Common myeloid progenitor, CD34-positive (primary cell): ENCODE data around the gene TMCC2.

ENCODE experiments used
- CTCF ChIA-PET: fragments of 350-600 bp; sonication (Branson Sonifier 250); formaldehyde crosslinking; loops from one replicate; lab custom pipeline; 2021; ENCODE audit warnings: antibody characterized with exemption; lab: Charles Lee
- POLR2A ChIA-PET: fragments of 350-600 bp; sonication (Branson Sonifier 250); formaldehyde crosslinking; loops from one replicate; lab custom pipeline; 2021; ENCODE audit warnings: antibody characterized with exemption; lab: Charles Lee
- DNase-seq, 3 donors: peaks; one replicate each; pipeline versions ENCODE4 v3.0.0 to v3.0.0-alpha.2; 2013
- H3K27ac ChIP-seq, 2 experiments: 1 replicate in 1 of 2; 2 replicates in 1 of 2; pipeline ENCODE4 v1.7.0; 2013; ENCODE audit warnings: inconsistent platforms in 2 of 2, low read length in 2 of 2, mild to moderate bottlenecking in 2 of 2, low read depth in 1 of 2, moderate library complexity in 1 of 2; ENCODE audit not compliant: severe bottlenecking in 2 of 2, insufficient read depth in 1 of 2, poor library complexity in 1 of 2
- H3K27me3 ChIP-seq, 5 experiments: replicated peaks in 2 of 5; 1 replicate in 3 of 5; 2 replicates in 2 of 5; pipeline versions ENCODE4 v1.6.1 to v1.7.0; 2013; ENCODE audit warnings: low read length in 4 of 5, mild to moderate bottlenecking in 2 of 5, moderate library complexity in 2 of 5, inconsistent platforms in 1 of 5; ENCODE audit not compliant: insufficient read depth in 5 of 5, control insufficient read depth in 4 of 5
- H3K36me3 ChIP-seq, 4 experiments: 1 replicate in 2 of 4; 2 replicates in 2 of 4; pipeline versions ENCODE4 v1.6.1 to v1.7.0; 2013; ENCODE audit warnings: low read length in 3 of 4, control low read depth in 1 of 4, mild to moderate bottlenecking in 1 of 4; ENCODE audit not compliant: control insufficient read depth in 4 of 4, insufficient read depth in 4 of 4
- H3K4me1 ChIP-seq, 4 experiments: 1 replicate in 3 of 4; 2 replicates in 1 of 4; pipeline versions ENCODE4 v1.6.1 to v1.7.1; 2013; ENCODE audit warnings: low read length in 3 of 4, mild to moderate bottlenecking in 3 of 4, control low read depth in 1 of 4, inconsistent platforms in 1 of 4, moderate library complexity in 1 of 4; ENCODE audit not compliant: control insufficient read depth in 4 of 4, insufficient read depth in 4 of 4; ENCODE audit errors: control extremely low read depth in 1 of 4
- H3K4me3 ChIP-seq, 7 experiments: 1 replicate in 4 of 7; 2 replicates in 3 of 7; pipeline versions ENCODE4 v1.5.1 to v1.7.0; 2013; ENCODE audit warnings: mild to moderate bottlenecking in 7 of 7, low read length in 6 of 7, moderate library complexity in 6 of 7, inconsistent platforms in 2 of 7, low read depth in 2 of 7, control low read depth in 1 of 7; ENCODE audit not compliant: insufficient read depth in 4 of 7, control insufficient read depth in 1 of 7; ENCODE audit errors: extremely low read depth in 1 of 7
- H3K9me3 ChIP-seq, 5 experiments: 1 replicate in 4 of 5; 2 replicates in 1 of 5; pipeline versions ENCODE4 v1.6.1 to v1.7.1; 2013; ENCODE audit warnings: low read length in 4 of 5, mild to moderate bottlenecking in 2 of 5, inconsistent platforms in 1 of 5, low read depth in 1 of 5, moderate library complexity in 1 of 5; ENCODE audit not compliant: control insufficient read depth in 4 of 5, insufficient read depth in 2 of 5; ENCODE audit errors: control extremely low read depth in 1 of 5
- WGBS: methylation state at CpG from one replicate; pipeline ENCODE4 v1.1.5; 2013; ENCODE audit not compliant: insufficient coverage; 5-methylcytosine and 5-hydroxymethylcytosine counted together

TMCC2 gene

DNA sequence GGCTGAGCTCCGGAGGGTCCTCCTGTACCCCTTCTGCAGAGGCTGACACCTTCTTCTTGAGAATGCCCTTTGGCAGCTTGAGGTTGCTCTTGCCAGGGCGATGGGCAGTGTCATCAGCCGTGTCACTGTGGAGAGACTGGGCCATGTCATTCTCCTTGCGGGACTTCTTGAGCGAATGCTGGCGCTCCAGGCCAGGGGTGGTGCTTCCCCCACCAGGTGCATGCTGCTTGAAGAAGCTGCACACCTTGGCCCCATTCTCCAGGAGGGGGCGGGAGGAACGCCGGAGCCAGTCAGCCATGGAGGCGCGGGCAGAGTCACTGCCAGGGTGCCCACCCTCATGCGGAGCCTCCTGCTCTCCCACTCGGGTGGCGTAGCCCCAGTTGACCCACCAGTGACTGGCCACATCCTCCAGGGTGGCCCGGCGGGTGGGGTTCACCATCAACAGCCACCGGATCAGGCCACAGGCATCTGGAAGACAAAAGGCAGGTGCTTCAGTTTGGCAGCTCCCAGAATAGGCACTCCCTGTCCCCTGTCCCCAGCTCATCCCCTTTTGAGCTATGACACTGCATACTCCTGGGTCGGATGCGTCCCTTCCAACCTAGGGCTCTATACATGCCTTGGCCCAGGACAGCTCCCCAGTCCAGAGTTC is 76.4 kb downstream of the TMCC2 start:
- Histone ChIP-seq H3K27me3 (peaks cover 0 to 10% (median 0%) of the 10 kb centered on the region in 5 experiments), H3K9me3 (no peaks in the 10 kb centered on the region), H3K4me1 (no peaks in the 10 kb centered on the region), H3K36me3 (peaks cover 0 to 44% (median 6%) of the 10 kb centered on the region in 4 experiments), H3K4me3 (no peak overlapping the region), H3K27ac (no peak overlapping the region)
- WGBS, result 98% methylated on average over 19 of the region's 19 CpGs
- no peak for DNase-seq
- CTCF ChIA-PET, result interaction anchor here (0.7 to 3.3 kb wide), 7 partner anchors 10 to 32 kb away, joined by 3 to 14 read pairs (median 8); no protein-coding TSS in a partner anchor
- POLR2A ChIA-PET, result interaction anchor here (0.6 kb wide), 1 partner anchor 9 kb away, joined by 3 read pairs; no protein-coding TSS in a partner anchor

DNA sequence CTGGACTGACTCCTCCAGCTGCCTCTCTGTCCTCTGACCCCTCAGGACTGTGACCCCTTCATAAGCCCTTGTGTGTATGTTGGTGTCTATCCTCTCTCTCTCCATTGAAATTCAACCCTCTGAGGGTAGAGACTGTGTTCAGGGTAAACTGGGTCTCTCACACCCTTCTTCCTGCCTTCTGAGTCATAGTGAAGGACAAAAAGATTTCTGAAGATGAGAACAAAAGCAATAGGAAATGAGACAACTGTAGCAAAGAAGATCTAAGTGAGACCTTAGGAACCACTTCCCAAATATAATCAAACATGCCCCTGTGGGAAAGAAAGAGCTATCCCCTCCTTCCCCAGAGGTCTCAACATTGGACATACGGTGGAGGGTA is 76.9 kb downstream of the TMCC2 start:
- Histone ChIP-seq H3K27me3 (peaks cover 0 to 10% (median 0%) of the 10 kb centered on the region in 5 experiments), H3K4me1 (no peaks in the 10 kb centered on the region), H3K36me3 (peaks cover 0 to 45% (median 6%) of the 10 kb centered on the region in 4 experiments), H3K4me3 (no peak overlapping the region), H3K27ac (no peak overlapping the region), H3K9me3 (no peaks in the 10 kb centered on the region)
- POLR2A ChIA-PET, result no interaction called here
- no peak for DNase-seq
- WGBS, result no CpG with 5 or more reads among the region's 1 CpG
- CTCF ChIA-PET, result interaction anchor here (1.4 to 3.3 kb wide), 4 partner anchors 14 to 32 kb away, joined by 5 to 12 read pairs (median 8); no protein-coding TSS in a partner anchor

DNA sequence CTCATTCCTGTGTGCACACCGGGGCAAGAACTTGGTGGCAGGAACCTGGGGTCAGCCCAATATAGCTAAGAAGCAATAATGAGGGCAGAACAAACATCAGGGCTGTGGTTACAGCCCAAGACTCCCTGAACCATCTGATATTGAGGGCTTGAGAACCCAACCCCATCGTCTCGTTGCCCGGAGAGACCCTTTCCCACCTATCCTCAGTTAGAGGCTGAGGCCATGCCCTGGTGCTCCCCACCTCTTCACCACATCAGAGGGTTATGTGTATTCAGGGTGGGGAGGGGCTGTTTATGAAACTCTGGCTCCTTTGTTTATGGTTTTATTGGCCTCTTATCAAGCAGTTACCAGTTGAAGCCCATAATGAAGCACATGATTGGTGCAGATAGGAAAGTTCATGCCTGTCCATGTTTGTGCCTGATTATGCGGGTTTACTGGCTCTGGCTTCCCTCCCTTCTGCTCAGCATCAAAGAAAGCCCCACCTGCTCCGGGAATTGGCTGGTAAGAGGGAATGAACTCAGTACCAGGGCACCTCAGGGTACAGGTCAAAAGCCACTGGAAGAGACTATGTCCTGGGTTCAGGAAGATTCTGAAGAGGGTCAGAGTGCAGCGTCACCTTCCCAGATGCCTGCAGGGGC is 79.3 kb downstream of the TMCC2 start:
- DNase-seq, result no peak
- Histone ChIP-seq H3K4me3 (no peak overlapping the region), H3K36me3 (peaks cover 0 to 56% (median 10%) of the 10 kb centered on the region in 4 experiments), H3K27ac (no peak overlapping the region), H3K9me3 (no peaks in the 10 kb centered on the region), H3K27me3 (peaks cover 0 to 10% (median 0%) of the 10 kb centered on the region in 5 experiments), H3K4me1 (no peaks in the 10 kb centered on the region)
- 94% methylated on average over 2 of the region's 7 CpGs for WGBS
- POLR2A ChIA-PET, result no interaction called here
- CTCF ChIA-PET, result interaction anchor here (0.6 to 1.3 kb wide), 5 partner anchors 14 to 35 kb away, joined by 3 to 4 read pairs (median 4); no protein-coding TSS in a partner anchor

DNA sequence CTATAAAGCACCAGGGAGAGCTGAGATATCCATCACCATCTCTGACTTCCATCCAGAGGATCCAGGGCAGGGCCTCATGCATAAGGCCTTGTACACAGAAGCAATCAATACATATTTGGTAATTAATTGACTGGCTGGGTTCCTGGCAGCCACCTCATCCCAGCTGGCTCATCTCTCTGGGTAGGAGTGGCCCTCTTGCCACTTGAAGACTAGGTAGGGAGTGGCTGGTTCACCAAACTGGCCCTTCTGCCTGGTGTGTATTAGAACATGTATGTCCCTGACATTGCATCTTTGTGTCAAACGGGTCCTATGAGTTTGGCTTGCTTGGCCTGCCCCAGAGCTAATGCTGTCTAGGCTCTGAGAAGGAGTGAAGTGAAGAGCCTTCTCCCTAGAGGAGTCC is 82.0 kb downstream of the TMCC2 start:
- Histone ChIP-seq H3K27ac (no peak overlapping the region), H3K36me3 (peaks cover 0 to 39% (median 8%) of the 10 kb centered on the region in 4 experiments), H3K4me1 (peaks cover 7 to 22% (median 17%) of the 10 kb centered on the region in 4 experiments), H3K4me3 (no peak overlapping the region), H3K27me3 (peaks cover 0 to 10% (median 0%) of the 10 kb centered on the region in 5 experiments), H3K9me3 (no peaks in the 10 kb centered on the region)
- ChIA-PET CTCF (interaction anchor here (0.9 to 6.7 kb wide), 3 partner anchors 9 to 16 kb away, joined by 3 to 48 read pairs (median 5); partner anchors contain the start of gene NUAK2), POLR2A (no interaction called here)
- WGBS, result 90% methylated on average over 1 of the region's 1 CpG
- no peak for DNase-seq

DNA sequence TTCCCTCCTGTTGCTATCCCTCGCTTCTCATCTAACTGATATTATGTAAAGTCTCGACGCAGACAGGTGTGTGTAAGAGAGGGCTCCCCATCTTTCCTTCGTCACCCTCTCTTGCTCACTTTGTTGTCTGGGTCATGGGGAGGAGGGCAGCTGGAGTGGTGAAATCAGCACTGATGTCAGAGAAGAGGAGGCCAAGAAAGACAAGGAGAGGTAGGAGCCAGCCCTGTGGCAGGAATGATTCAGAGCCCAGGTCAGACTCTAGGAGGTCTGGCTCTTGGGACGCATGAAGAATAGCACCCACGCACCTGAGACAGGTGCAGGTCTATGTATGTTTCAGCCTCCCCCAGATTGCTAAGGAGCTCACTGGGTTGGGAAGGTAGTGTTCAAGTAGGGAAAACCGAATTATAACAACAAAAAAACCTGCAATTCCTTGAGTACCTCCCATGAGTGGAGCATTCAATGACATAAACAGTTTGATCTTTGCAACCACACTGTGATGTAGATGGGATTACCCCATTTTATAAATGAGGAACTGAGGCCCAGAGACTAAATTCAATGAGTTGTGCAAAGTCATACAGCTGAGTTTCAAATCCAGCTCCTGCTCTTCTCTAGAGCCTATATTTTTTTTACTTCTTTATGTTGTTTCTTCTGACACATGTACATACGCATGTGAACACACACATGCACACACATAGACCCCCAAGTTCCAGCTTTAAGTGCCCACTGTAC is 83.4 kb downstream of the TMCC2 start:
- ChIA-PET CTCF (interaction anchor here (0.8 to 6.7 kb wide), 8 partner anchors 8 to 36 kb away, joined by 3 to 48 read pairs (median 3); no protein-coding TSS in a partner anchor), POLR2A (no interaction called here)
- Histone ChIP-seq H3K4me1 (peaks cover 11 to 29% (median 20%) of the 10 kb centered on the region in 4 experiments), H3K4me3 (no peak overlapping the region), H3K9me3 (no peaks in the 10 kb centered on the region), H3K27ac (no peak overlapping the region), H3K27me3 (peaks cover 0 to 10% (median 0%) of the 10 kb centered on the region in 5 experiments), H3K36me3 (peaks cover 0 to 30% (median 8%) of the 10 kb centered on the region in 4 experiments)
- 100% methylated on average over 1 of the region's 8 CpGs for WGBS
- peak in 2 of 3 donors; percentile 36 to 38 for DNase-seq

DNA sequence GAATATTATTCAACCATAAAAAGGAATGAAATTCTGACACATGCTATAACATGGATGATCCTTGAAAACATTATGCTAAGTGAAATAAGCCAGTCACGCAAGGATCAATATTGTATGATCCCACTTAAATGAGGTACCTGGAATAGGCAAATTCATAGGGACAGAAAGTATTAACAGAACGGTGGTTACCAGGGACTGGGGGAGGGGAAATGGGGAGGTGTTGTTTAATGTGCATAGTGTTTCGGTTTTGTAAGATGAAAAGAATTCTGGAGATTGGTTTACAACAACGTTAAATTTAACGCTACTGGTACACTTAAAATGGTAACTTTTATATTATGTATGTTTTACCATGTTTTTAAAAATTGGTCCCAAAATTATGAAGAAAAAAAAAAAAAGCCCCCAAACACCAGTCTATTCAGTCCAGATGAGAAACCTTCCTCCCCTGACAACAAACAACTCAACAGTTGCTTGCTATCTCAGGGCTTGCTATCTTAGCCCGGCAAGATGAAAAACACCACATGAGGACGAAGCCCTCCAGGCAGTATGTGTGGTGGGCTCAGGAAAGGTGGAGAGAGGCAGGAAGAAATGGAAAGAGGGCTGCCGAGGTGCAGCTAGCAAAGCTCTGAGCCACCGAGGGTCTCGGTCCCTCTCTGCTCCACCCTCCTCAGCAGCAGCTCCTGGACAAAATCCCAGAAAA is 85.3 kb downstream of the TMCC2 start:
- POLR2A ChIA-PET, result interaction anchor here (0.6 to 2.1 kb wide), 2 partner anchors 9 to 25 kb away, joined by 3 to 5 read pairs; no protein-coding TSS in a partner anchor
- Histone ChIP-seq H3K9me3 (no peaks in the 10 kb centered on the region), H3K4me1 (peaks cover 11 to 48% (median 29%) of the 10 kb centered on the region in 4 experiments), H3K27me3 (peaks cover 0 to 5% (median 0%) of the 10 kb centered on the region in 5 experiments), H3K27ac (peak overlapping the region; percentile 52 to 73), H3K36me3 (peaks cover 0 to 18% (median 6%) of the 10 kb centered on the region in 4 experiments), H3K4me3 (peak overlapping the region in 4 of 7 experiments; percentile 11 to 64 (median 58))
- WGBS, result 61% methylated on average over 6 of the region's 10 CpGs
- no peak for DNase-seq
- CTCF ChIA-PET, result interaction anchor here (0.8 to 28.5 kb wide), 9 partner anchors 10 to 69 kb away, joined by 3 to 1168 read pairs (median 5); no protein-coding TSS in a partner anchor
